Liver (tissue), 9 donors: Measurements from ENCODE around the gene DTNB. TPM values are rescaled to one million over a fixed set of nuclear protein-coding genes. Genes with fewer than 3 reads are reported as not detected.

Source experiments
- DNase-seq: peaks from one replicate; pipeline ENCODE4 v3.0.0-alpha.2; 2017; ENCODE audit warnings: low spot score
- H3K27ac ChIP-seq, 2 donors: one replicate each; pipeline ENCODE4 v1.7.0; 2013; ENCODE audit warnings: inconsistent platforms in 2 of 2, low read length in 2 of 2, control low read depth in 1 of 2, low read depth in 1 of 2, mild to moderate bottlenecking in 1 of 2
- H3K27me3 ChIP-seq, 4 donors: one replicate each; pipeline versions ENCODE4 v1.6.1 to v1.7.0; 2013; ENCODE audit warnings: low read length in 3 of 4, inconsistent platforms in 1 of 4, mild to moderate bottlenecking in 1 of 4, moderate library complexity in 1 of 4; ENCODE audit not compliant: control insufficient read depth in 4 of 4, insufficient read depth in 4 of 4
- H3K36me3 ChIP-seq, 4 donors: one replicate each; pipeline versions ENCODE4 v1.6.1 to v1.7.0; 2013; ENCODE audit warnings: low read length in 3 of 4, mild to moderate bottlenecking in 3 of 4, low read depth in 1 of 4, moderate library complexity in 1 of 4; ENCODE audit not compliant: control insufficient read depth in 4 of 4, insufficient read depth in 3 of 4
- H3K4me1 ChIP-seq, 4 donors: one replicate each; pipeline versions ENCODE4 v1.6.1 to v1.7.0; 2013; ENCODE audit warnings: low read length in 3 of 4, mild to moderate bottlenecking in 3 of 4, moderate library complexity in 1 of 4; ENCODE audit not compliant: control insufficient read depth in 4 of 4, insufficient read depth in 4 of 4
- H3K4me3 ChIP-seq, 3 donors: one replicate each; pipeline versions ENCODE4 v1.6.1 to v1.7.0; 2013; ENCODE audit warnings: low read length in 3 of 3, control low read depth in 1 of 3, low read depth in 1 of 3, mild to moderate bottlenecking in 1 of 3
- H3K9ac ChIP-seq, 2 donors: one replicate each; pipeline ENCODE4 v1.7.0; 2013; ENCODE audit warnings: low read length in 2 of 2, mild to moderate bottlenecking in 2 of 2, moderate library complexity in 2 of 2, control low read depth in 1 of 2, low read depth in 1 of 2
- H3K9me3 ChIP-seq, 4 donors: one replicate each; pipeline versions ENCODE4 v1.6.1 to v1.7.0; 2013; ENCODE audit warnings: low read length in 3 of 4; ENCODE audit not compliant: control insufficient read depth in 4 of 4
- EGR1 ChIP-seq, 2 donors: IDR thresholded peaks; 2 replicates each; pipeline ENCODE4 v1.6.1; 2016 to 2018; ENCODE audit warnings: antibody characterized with exemption in 2 of 2, low read depth in 2 of 2
- FOXA1 ChIP-seq: IDR thresholded peaks from 2 replicates; pipeline ENCODE4 v1.6.1; 2016; ENCODE audit warnings: antibody characterized with exemption
- FOXA2 ChIP-seq: IDR thresholded peaks from 2 replicates; pipeline ENCODE4 v1.6.1; 2016; ENCODE audit warnings: antibody characterized with exemption
- GABPA ChIP-seq, 2 donors: IDR thresholded peaks in 1 of 2; conservative IDR thresholded peaks in 1 of 2; 2 replicates each; pipeline ENCODE4 v1.6.1; 2016; ENCODE audit warnings: antibody characterized with exemption in 2 of 2, mild to moderate bottlenecking in 1 of 2, moderate library complexity in 1 of 2
- HNF4G ChIP-seq: IDR thresholded peaks from 2 replicates; pipeline ENCODE4 v1.6.1; 2016; ENCODE audit warnings: antibody characterized with exemption
- JUND ChIP-seq, 2 donors: IDR thresholded peaks; 2 replicates each; pipeline ENCODE4 v1.6.1; 2016; ENCODE audit warnings: antibody characterized with exemption in 2 of 2
- MAX ChIP-seq: IDR thresholded peaks from 2 replicates; pipeline ENCODE4 v1.6.1; 2016; ENCODE audit warnings: antibody characterized with exemption
- RAD21 ChIP-seq, 2 donors: IDR thresholded peaks; 2 replicates each; pipeline ENCODE4 v1.6.1; 2016; ENCODE audit warnings: antibody characterized with exemption in 2 of 2, mild to moderate bottlenecking in 2 of 2
- REST ChIP-seq: IDR thresholded peaks from 2 replicates; pipeline ENCODE4 v1.6.1; 2016; ENCODE audit warnings: antibody characterized with exemption, mild to moderate bottlenecking
- SP1 ChIP-seq: IDR thresholded peaks from 2 replicates; pipeline ENCODE4 v1.6.1; 2018; ENCODE audit warnings: antibody characterized with exemption, mild to moderate bottlenecking
- TAF1 ChIP-seq: conservative IDR thresholded peaks from 2 replicates; pipeline ENCODE4 v1.6.1; 2016; ENCODE audit warnings: antibody characterized with exemption, mild to moderate bottlenecking
- YY1 ChIP-seq: IDR thresholded peaks from 2 replicates; pipeline ENCODE4 v1.6.1; 2016; ENCODE audit warnings: antibody characterized with exemption, mild to moderate bottlenecking
- WGBS: extraction: QIAGEN DNeasy Blood & Tissue Kit; methylation state at CpG from one replicate; pipeline ENCODE4 v1.1.7; 2013; 5-methylcytosine and 5-hydroxymethylcytosine counted together
- polyA plus RNA-seq, 2 donors: library from polyadenylated mRNA; stranded (reverse) in 1 of 2; unstranded in 1 of 2; fragments of 200-250 nt in 1 of 2; fragments of >200 nt in 1 of 2; fragmentation: Nextera tagmentation in 1 of 2; extraction: Ambion mirVana in 1 of 2; gene quantifications; one replicate each; pipeline versions ENCODE4 v1.2.1 to v1.2.3, GENCODE V29; 2013 to 2015
- total RNA-seq, 2 donors: library from RNA; depleted of rRNA; stranded (reverse); fragments of >200 nt; gene quantifications; one replicate each; pipeline ENCODE4 v1.2.3, GENCODE V29; 2014
- TF ChIP-seq, protein P1 (sequence below): IDR thresholded peaks from 2 replicates; pipeline ENCODE4 v1.6.1; 2016; ENCODE audit warnings: antibody characterized with exemption
- TF ChIP-seq, protein P2 (sequence below): fragments of 150-350 bp; IDR thresholded peaks from 2 replicates; pipeline ENCODE4 v1.5.1; 2017; ENCODE audit warnings: improper control_type of control experiment, low read depth, low read length; ENCODE audit not compliant: missing input control
- TF ChIP-seq, protein P3 (sequence below): IDR thresholded peaks from 2 replicates; pipeline ENCODE4 v1.6.1; 2016; ENCODE audit warnings: antibody characterized with exemption
- donor health status: healthy.
- donor health status: healthy.
- donor health status: healthy.
- donor health status: healthy.
- donor health status: healthy.

DTNB gene
- total and polyA plus RNA-seq, 4 donors: 3.3 to 10.5 (median 6.4) TPM

DNA sequence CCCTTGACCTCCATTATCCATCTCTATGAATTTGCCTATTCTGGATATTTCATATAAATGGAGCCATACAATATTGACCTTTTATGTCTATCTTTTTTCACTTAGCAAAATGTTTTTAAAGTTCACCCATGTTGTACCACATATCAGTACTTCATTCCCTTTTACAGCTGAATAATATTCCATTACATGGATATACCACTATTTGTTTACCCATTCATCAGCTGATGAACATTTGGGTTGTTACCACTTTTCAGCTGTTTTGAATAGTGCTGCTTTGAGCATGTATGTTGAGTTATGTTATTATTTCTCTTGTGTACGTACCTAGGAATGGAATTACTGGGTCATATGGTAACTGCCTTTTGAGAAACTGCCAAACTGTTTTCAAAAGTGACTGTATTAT is 238.0 kb downstream of the DTNB start (continued):
- TF ChIP-seq HNF4G (no peak), YY1 (no peak), MAX (no peak)
- TF ChIP-seq, protein P1, sequence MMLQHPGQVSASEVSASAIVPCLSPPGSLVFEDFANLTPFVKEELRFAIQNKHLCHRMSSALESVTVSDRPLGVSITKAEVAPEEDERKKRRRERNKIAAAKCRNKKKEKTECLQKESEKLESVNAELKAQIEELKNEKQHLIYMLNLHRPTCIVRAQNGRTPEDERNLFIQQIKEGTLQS: no peak
- TF ChIP-seq, protein P2, sequence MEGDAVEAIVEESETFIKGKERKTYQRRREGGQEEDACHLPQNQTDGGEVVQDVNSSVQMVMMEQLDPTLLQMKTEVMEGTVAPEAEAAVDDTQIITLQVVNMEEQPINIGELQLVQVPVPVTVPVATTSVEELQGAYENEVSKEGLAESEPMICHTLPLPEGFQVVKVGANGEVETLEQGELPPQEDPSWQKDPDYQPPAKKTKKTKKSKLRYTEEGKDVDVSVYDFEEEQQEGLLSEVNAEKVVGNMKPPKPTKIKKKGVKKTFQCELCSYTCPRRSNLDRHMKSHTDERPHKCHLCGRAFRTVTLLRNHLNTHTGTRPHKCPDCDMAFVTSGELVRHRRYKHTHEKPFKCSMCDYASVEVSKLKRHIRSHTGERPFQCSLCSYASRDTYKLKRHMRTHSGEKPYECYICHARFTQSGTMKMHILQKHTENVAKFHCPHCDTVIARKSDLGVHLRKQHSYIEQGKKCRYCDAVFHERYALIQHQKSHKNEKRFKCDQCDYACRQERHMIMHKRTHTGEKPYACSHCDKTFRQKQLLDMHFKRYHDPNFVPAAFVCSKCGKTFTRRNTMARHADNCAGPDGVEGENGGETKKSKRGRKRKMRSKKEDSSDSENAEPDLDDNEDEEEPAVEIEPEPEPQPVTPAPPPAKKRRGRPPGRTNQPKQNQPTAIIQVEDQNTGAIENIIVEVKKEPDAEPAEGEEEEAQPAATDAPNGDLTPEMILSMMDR: no peak

- Histone ChIP-seq H3K9me3 (no peaks in the 10 kb centered on the region), H3K27me3 (no peaks in the 10 kb centered on the region), H3K4me1 (peaks cover 0 to under 1% (median 0%) of the 10 kb centered on the region in 4 donors), H3K36me3 (peaks cover 0 to 9% (median 1%) of the 10 kb centered on the region in 4 donors), H3K9ac (no peak overlapping the region), H3K27ac (no peak overlapping the region), H3K4me3 (no peak overlapping the region)
- DNase-seq: no peak
- TF ChIP-seq, protein P1: no peak
- WGBS: 89% methylated on average over 4 of the region's 4 CpGs
Measured at GRCh38 chr2:25431604-25432003, 241.8 kb downstream of the DTNB start.

DNA sequence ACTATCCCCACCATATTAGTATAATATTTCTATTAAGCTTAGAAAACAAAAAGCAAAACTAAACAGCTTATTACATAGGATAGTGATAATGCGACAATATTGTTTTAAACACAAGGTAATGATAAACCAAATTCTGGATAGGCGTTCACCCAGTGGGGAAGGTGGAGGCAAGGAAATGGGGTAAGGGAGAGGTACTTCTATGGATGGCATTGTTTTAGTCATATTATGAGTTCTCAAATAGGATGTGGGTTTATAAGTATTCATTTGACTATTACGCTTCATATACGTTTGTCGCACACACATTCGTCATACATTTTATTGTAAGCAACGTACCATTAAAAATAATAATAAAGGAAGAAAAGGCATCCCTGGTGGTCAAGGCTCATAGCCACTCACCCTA is 242.8 kb downstream of the DTNB start:
- Histone ChIP-seq H3K4me3 (no peak overlapping the region), H3K36me3 (peaks cover 0 to 9% (median 1%) of the 10 kb centered on the region in 4 donors), H3K9ac (no peak overlapping the region), H3K27ac (no peak overlapping the region), H3K9me3 (no peaks in the 10 kb centered on the region), H3K4me1 (peaks cover 0 to 8% (median 2%) of the 10 kb centered on the region in 4 donors), H3K27me3 (no peaks in the 10 kb centered on the region)
- WGBS: 97% methylated on average over 7 of the region's 7 CpGs
- TF ChIP-seq YY1 (no peak), GABPA (IDR thresholded peaks at IDR 0.05 in 1 of 2, conservative IDR thresholded peaks at IDR 0.05 in 1 of 2) (no peak), FOXA2 (no peak), MAX (no peak), RAD21 (IDR thresholded peaks at IDR 0.05) (no peak), FOXA1 (no peak), JUND (IDR thresholded peaks at IDR 0.05) (no peak), REST (no peak), HNF4G (no peak), TAF1 (no peak), EGR1 (IDR thresholded peaks at IDR 0.05; ENCODE audit: low read depth in 2 of 2) (no peak), SP1 (no peak)
- TF ChIP-seq, protein P1: no peak
- TF ChIP-seq, protein P2: no peak
- TF ChIP-seq, protein P3, sequence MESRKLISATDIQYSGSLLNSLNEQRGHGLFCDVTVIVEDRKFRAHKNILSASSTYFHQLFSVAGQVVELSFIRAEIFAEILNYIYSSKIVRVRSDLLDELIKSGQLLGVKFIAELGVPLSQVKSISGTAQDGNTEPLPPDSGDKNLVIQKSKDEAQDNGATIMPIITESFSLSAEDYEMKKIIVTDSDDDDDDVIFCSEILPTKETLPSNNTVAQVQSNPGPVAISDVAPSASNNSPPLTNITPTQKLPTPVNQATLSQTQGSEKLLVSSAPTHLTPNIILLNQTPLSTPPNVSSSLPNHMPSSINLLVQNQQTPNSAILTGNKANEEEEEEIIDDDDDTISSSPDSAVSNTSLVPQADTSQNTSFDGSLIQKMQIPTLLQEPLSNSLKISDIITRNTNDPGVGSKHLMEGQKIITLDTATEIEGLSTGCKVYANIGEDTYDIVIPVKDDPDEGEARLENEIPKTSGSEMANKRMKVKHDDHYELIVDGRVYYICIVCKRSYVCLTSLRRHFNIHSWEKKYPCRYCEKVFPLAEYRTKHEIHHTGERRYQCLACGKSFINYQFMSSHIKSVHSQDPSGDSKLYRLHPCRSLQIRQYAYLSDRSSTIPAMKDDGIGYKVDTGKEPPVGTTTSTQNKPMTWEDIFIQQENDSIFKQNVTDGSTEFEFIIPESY: no peak
- no peak for DNase-seq
